Measurements from ENCODE around the gene UROD.
"Not testable (repeated sequence)": the region's sequence is repeated elsewhere in the genome, so short reads cannot be mapped to it uniquely, and the experiment has no call there.

UROD gene

GRCh38 chr1:45011837-45012638, at the start of gene UROD:
TSS of gene UROD (plus strand) at chr1:45012254. CDS start at chr1:45012266, 12 bp downstream.
- DNase-seq = peak; percentile 91 to 94

- no peak for DNase-seq
Observed at GRCh38 chr1:44962729-44963128, 49.3 kb upstream of the UROD start.

- DNase-seq = no peak
Observed at GRCh38 chr1:44964396-44964795, 47.7 kb upstream of the UROD start.

GRCh38 chr1:44970317-44970716, 41.7 kb upstream of the UROD start:
- DNase-seq = no peak

- DNase-seq = no peak
Observed at GRCh38 chr1:44973645-44974044, 38.4 kb upstream of the UROD start.

- DNase-seq = no peak
Observed at GRCh38 chr1:44976252-44976651, 35.8 kb upstream of the UROD start.

- DNase-seq = not testable (repeated sequence)
Observed at GRCh38 chr1:44977372-44977771, 34.7 kb upstream of the UROD start.

- no peak for DNase-seq
Observed at GRCh38 chr1:44985747-44986359, 26.2 kb upstream of the UROD start.

- DNase-seq = no peak
Observed at GRCh38 chr1:44988531-44989156, 23.4 kb upstream of the UROD start.

- DNase-seq = no peak
Observed at GRCh38 chr1:44994309-44994898, 17.6 kb upstream of the UROD start.

GRCh38 chr1:44995467-44996238, 16.4 kb upstream of the UROD start:
- DNase-seq = no peak

GRCh38 chr1:44999232-44999631, 12.8 kb upstream of the UROD start:
- DNase-seq = no peak

- DNase-seq = no peak
Observed at GRCh38 chr1:45001011-45001481, 11.0 kb upstream of the UROD start.

GRCh38 chr1:45001576-45001975, 10.5 kb upstream of the UROD start:
- DNase-seq = not testable (repeated sequence)

GRCh38 chr1:45002650-45003645, 9.1 kb upstream of the UROD start:
- DNase-seq = no peak

- DNase-seq = no peak
Observed at GRCh38 chr1:45003741-45004140, 8.3 kb upstream of the UROD start.

GRCh38 chr1:45004281-45004920, 7.7 kb upstream of the UROD start:
- DNase-seq = no peak

GRCh38 chr1:45005761-45006160, 6.3 kb upstream of the UROD start:
- no peak for DNase-seq

GRCh38 chr1:45007311-45007710, 4.7 kb upstream of the UROD start:
- no peak for DNase-seq

GRCh38 chr1:45008076-45008475, 4.0 kb upstream of the UROD start:
- no peak for DNase-seq

GRCh38 chr1:45008516-45008915, 3.5 kb upstream of the UROD start:
- no peak for DNase-seq

Data from stimulated activated CD4-positive, alpha-beta T cell treated with anti-CD3 and anti-CD28 coated beads, Interleukin-2, amount 100 ng/mL, for 24 hours (primary cell).